Kidney glomerular epithelial cell (primary cell): Measurements from ENCODE around the gene KCNQ2.
A peak's percentile ranks its signal among the peaks of the same experiment; 100 is the strongest.
"Not testable (repeated sequence)": the region's sequence is repeated elsewhere in the genome, so short reads cannot be mapped to it uniquely, and the experiment has no call there.

Source experiments
- DNase-seq: peaks from one replicate; lab custom pipeline; 2025; lab: John Stamatoyannopoulos, UW

The KCNQ2 gene

DNA sequence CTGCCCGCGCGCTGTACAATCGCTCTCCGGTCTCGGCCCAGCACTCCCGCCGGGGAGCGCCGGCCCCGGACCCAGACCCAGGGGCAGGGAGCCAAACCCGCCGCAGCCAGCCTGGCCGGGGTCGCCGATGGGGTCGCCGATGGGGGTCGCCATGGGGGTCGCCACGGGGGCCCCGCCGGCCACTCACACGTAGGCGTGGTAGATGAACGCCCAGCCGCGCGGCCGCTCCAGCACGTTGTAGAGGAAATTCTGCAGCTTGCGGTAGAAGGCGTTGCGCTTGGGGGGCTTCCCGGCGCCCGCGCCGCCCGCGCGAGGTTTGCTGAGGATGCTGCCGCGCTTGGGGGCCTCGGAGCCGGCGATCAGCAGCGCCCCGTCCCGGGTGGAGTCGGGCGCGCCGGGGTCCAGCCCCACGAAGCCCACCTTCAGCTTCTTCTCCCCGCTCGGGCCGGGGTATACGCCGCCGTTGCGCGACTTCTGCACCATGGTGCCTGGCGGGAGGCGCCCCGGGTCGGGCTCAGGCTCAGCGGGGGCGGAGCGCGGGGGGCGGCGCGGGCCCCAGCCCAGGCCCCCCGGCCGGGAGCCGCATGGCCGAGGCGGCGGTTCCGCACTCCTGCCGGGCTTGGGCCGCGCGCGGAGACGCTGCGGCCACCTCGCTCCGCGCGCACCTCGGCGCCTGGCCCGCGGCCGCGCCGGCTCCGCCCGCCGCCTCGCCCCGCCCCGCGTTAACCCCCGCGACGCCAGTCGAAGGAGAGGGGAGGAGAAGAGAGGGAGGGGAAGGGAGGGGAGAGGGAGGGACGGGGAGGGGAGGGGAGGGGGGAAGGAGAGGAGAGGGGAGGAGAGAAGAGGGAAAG lies at the start of gene KCNQ2:
Gene KCNQ2 (minus strand): TSS at position 675 of the 851 bp plus-strand sequence. CDS start 192 bp downstream, at position 483.
- no peak for DNase-seq

GRCh38 chr20:63521602-63522001 lies 49.1 kb upstream of the KCNQ2 start:
- no peak for DNase-seq

DNA sequence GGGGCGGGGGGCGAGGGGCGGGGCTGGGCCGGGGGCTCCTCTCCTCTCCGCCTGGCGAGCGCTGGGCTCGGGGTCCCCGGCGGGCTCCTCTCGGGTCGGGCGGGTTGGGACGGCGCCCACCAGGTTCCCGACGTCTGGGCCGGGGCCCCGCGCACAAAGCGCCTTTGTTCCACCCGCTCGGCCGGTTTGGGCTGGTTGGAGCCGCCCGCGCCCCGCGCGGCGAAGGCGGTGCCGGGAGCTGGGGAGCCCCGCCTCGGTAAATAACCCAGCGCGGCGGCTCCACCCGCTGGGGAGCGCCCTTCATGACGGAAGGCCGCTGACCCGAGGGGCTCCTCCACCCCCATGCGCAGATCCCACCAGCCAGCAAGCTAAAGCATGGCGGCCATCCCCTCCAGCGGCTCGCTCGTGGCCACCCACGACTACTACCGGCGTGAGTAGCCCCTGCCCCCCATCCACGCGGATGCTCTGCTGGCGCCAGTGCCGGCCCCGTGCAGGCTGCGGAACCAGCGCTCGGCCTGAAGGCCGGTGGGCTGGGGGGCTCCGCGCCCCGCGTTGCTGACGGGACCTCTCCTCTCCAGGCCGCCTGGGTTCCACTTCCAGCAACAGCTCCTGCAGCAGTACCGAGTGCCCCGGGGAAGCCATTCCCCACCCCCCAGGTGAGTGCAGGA lies 48.6 kb upstream of the KCNQ2 start:
- DNase-seq: peak; percentile 48

GRCh38 chr20:63520504-63520933 lies 48.1 kb upstream of the KCNQ2 start, which contains the start of gene PPDPF:
Gene PPDPF, plus strand, starts transcription at chr20:63520765. Its CDS starts 544 bp downstream, at chr20:63521309.
- DNase-seq: peak; percentile 35

GRCh38 chr20:63519668-63520503 lies 47.4 kb upstream of the KCNQ2 start:
- DNase-seq: no peak

DNA sequence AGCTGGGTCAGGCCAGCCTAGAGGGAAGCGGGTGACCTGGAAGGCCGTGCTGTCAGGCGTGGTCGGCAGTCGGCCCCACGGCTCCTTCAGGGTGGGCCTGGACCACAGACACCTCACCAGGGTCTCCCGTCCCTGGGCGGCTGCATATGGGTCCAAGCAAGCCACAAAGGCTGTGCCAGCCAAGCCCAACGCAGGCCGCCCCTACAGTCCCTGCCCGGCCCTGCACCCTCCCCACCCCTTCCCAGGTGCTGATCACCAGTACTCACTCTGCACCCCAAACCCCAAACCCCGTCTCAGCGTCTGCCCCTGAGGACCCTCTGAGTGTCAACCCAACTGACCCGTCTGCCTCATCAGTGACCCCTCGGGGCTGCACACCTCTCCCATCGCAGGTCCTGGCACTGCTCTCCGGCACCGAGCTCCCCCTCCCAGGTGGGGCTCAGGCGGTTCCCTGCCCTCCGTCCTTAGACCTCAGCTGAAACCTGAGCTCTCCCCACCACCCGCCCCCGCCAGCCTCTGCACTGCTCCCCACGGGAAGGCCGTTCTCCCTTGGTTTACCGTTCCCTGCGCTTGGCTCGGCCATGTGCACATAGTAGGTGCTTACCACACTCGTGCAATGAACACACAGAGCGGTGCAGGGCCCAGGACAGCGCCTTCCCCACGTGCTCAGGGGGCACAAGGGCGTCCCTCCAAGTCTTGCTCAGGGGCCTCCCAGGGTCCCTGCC lies 46.7 kb upstream of the KCNQ2 start:
- DNase-seq: no peak

GRCh38 chr20:63518351-63518861 lies 46.0 kb upstream of the KCNQ2 start:
- DNase-seq: no peak

GRCh38 chr20:63517376-63518309 lies 45.2 kb upstream of the KCNQ2 start:
- DNase-seq: no peak

DNA sequence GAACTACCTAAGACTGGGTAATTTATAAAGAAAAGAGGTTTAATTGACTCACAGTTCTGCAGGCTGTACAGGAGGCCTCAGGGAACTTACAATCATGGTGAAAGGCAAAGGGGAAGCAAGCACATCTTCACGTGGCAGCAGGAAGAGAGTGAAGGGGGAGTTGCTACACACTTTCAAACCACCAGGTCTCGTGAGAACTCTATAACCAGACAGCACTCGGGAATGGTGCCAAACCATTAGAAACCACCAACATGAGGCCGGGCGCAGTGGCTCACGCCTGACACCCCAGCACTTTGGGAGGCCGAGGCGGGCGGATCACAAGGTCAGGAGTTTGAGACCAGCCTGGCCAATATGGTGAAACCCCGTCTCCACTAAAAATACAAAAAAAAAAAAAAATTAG lies 42.1 kb upstream of the KCNQ2 start:
- DNase-seq: not testable (repeated sequence)

DNA sequence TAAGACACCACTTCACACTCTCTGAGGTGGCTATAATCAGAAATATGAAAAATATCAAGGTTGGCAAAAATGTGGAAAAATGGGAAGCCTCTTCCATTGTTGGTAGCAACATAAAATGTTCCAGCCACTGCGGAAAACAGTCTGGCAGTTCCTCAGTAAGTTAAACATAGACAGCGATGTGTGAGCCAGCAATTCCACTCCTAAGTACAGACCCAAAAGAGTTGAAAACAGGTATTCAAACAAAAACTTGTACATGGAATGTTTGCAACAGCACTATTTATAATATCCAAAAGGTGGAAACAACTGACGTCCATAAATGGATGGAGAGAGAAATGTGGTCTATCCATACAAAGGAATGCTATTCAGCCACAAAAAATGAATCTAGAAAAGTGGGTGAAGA lies 40.8 kb upstream of the KCNQ2 start:
- no peak for DNase-seq

DNA sequence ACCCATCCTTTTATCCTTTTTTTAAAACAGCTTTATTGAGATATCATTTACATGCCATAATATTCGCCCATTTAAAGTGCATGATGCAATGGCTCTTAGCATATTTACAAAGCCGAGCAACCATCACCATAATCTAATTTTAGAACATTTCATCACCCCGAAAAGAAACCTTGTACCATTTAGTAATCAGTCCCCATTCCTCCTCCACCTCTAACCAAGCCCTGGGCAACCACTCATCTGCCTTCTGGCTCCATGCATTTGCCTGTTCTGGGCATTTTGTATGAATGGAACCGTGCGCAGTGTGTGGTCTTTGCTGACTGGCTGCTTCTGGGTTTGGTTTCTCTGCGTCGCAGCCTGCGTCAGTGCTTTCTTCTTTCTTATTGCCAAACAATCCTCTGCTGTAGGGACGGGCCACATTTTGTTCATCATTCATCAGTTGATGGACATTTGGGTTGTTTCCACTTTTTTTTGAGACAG lies 36.7 kb upstream of the KCNQ2 start:
- DNase-seq: no peak

DNA sequence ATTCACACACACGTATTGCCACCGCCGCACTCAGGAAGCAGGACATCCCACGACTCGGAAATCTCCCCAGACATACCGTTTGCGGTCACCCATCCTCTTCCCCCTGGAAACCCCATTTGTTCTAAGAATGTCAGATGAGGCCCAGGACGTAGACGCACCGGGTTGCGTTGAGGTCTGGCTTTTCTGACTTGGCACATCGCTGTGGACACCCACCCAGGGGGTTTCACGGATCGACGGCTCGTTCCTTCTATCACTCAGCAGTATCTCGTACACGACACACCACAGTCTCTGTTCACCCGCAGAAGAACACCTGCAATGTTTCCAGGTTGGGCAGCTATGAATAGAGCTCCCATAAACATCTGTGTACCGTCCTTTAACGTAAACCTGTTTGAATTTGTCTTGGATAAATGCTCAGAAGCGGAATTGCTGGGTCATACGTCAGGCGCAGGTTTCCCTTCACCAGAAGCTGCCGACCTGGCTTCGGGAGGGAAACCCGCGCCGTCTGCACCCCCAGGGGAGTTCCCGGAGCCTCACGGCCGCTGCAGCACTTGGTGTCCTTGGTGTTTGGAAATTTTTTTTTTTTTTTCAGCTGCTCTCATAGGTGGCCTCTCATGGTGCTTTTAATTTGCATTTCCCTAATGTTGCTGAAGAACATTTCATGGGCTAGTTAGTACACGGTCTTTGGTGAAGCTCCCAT lies 35.8 kb upstream of the KCNQ2 start:
- DNase-seq: no peak

GRCh38 chr20:63507083-63507743 lies 34.8 kb upstream of the KCNQ2 start:
- DNase-seq: no peak

GRCh38 chr20:63505723-63506122 lies 33.3 kb upstream of the KCNQ2 start:
- no peak for DNase-seq

DNA sequence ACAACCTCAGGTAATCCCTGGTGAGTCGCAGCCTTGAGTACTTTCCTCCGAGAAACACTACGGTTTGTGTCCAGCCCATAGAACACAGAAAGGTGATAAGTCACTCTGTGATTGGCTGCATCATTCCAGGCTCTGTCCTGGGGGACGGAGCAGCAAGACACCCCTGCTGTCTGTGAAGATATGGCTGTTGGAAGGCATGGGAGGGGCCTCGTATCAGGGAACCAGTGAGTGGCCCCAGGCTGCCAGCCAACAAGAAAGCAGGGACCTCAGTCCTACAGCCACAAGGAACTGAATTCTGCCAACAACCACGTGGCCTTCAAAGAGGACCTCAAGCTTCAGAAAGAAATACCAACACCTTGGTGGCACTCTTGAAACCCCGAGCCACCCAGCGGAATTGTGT lies 32.8 kb upstream of the KCNQ2 start:
- DNase-seq: no peak

DNA sequence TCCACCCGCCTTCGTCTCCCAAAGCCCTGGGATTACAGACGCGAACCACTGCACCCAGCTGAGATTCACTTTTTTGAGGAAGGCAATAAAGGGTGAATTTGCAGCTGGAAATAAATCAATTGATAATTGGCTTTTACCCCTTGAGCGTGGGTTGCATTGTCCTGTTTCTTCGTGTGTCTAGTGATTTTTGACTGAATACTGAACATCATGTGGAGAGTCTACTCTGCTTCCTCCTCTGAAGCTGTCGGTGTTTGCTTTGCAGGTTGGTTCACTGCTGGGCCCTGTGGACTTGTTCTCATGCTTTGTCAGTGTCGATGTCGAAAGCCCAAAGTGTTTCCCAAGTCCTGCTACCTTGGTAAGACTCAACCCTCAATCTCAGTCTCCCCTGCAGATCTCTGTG lies 32.2 kb upstream of the KCNQ2 start:
- DNase-seq: no peak

- no peak for DNase-seq
Observed at GRCh38 chr20:63503524-63503923, 31.1 kb upstream of the KCNQ2 start.

DNA sequence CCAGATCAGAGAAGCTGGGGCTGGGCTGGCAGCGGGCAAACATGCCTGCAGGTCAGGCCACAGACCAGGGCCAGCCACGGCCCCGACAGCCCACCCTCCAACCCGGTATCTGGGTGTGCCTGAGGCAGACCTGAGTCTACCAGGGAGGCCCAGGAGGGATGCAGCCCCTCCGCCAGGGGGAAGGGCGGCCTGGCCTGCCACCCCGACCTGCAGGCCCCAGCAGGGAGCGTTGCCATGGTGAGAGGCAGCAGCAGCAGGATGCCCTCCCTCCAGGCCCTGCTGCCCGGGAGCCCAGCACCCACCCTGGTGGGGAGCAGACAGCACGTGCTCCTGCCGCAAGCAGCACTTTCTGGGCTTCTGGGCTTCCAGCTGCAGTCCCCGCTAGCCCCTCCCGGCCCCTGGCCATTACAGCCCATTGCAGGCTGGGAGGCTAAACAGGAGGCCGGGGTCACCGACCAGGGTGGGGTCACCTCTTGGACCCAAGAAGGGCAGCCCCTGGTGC lies 30.3 kb upstream of the KCNQ2 start:
- no peak for DNase-seq
